Measurements from ENCODE around the gene ITGB4.

The ITGB4 gene

DNA sequence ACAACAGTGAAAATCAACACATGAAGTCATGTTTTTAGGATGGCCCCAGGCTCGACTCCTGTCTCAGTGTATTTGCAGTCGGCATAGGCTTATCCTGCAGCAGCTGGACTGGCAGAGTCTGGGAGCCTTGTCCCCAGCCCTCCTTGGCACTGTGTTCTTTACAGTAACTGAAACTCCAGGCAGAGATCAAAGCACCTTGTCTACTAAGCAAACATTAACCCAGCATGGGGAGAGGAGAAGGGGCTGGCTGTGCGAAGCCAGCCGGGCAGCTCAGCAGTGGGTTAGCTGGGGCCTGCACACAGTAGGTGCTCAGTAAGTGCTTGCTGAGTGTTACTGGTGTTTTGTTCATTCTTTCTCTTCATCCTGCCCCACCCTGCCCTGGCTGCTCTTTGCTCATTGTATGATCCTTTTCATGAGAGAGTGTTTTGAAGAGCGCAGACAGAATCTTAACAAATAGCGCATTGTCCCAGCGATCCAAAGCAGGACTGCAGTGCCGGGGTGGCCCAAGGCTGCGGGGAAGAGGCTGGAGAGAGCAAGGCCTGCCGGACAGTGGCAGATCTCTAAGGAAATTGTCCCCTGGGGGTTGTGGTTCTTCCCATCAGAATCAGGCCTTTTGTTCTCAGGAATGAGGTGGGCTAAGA, 23.5 kb upstream of the ITGB4 start:
- no peak for DNase-seq

DNA sequence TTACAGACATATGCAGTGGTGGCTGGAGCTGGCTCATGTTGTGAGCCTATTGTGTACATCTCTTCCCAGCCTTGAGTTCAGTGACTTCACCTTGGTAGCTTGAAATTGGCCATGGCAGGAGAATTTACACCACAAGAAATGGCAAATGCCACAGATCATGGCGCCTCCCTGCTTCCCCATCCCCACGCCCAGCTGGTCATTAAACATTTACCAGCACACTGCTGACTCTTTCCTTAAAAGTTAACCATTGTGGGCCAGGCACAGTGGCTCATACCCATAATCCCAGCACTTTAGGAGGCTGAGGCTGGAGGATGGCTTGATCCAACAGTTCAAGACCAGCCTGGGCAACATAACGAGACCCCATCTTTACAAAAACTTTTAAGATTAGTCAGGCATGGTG, 22.6 kb upstream of the ITGB4 start:
- DNase-seq, result no peak

DNA sequence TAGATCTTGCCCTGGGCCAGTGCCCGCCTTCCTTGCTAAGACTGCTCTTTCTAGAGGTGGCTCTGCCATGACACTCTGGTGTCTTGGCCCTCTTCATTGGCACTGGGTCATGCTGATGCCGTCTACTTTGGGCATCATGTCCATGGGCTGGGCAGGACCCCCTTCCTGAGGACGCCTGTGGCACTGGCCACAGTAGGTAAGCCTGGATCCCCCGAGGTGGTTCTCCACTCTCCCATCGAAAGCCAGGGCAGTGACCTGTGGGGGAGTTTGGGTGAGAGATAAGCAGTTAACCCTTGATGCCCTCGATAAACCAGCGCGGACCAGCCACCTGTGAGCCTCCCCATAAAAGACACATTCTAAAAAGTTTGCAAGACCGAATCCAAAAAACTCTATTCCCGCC, 20.0 kb upstream of the ITGB4 start:
- no peak for DNase-seq

DNA sequence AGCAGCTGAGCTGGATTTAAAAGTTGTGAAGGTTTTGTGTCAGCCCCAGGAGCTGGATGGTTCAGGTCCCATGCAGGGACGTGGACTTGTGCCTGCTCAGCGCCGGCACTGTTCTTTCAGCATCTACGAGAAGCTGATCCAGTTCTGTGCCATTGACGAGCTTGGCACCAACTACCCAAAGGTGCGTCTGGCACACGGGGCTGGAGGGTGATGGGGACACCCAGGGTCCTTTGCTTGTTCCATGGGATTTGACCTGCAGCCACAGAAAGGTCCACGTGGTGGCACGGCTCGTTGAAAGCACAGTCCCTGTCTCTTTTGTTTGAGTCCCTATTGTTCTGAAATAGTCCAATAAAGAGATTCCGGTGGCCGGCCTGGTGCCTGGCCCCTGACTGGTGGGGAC, 18.1 kb upstream of the ITGB4 start:
- no peak for DNase-seq

DNA sequence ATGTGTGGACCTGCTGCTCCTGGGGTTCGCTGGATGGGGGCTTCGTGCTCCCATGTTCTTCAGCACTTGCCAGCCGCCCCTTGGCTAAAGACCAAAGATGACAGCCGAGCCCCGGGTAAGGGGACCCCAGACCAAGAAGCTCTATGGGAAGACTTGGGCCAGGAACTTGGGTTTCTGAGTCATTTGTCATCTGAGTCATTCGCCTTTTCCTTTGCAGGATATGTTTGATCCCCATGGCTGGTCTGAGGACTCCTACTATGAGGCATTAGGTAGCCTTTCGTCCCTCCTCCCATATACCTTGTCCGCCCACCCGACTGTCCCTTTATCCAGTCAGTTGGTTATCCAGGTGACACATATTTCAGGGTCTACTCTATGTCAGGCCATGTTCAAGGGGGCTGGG, 17.7 kb upstream of the ITGB4 start:
- no peak for DNase-seq

DNA sequence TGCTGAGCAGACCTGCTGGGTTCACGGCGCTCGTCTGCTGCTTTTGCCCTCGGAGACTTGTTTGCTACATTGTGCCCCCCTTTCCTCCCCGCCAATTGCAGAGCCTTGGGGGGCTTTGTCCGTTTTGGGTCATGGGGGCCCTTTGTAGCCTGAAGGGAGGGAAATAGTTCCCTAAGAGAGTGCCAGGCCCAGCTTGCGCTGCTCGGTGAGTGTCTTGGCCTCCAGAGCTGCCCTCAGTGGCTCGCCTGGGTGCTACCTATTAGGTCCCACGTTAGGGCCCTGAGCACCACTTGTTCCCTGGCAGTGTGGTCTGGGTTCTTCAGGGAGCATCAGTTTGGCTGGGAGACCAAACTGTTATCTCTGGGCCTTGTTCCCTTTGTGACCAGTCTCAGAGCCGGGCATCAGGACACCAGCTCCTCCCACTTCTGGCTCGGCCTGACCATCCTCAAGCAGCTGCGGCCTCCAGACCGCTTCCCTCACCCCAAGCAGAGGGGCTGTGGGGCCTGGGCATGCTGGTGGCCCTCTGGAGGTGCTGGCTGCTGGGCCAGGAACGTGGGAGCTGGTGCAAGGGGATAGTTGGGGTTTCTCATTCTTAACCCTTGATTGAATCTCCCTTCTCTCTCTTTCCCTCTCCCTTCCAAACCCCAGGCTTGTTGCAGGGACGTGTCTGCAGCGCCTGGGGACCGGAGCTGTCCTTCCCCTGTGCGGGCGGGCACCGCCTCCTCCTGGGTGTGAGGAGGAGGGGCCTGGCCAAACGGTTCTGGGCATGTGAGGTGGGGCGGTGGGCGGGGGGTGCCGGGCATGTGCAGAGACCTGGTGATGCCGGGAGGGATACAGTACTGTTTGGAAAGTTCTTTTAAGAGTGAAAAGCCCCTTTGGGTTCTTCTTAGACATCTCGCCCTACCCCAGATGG, 16.0 kb upstream of the ITGB4 start:
- DNase-seq, result no peak

DNA sequence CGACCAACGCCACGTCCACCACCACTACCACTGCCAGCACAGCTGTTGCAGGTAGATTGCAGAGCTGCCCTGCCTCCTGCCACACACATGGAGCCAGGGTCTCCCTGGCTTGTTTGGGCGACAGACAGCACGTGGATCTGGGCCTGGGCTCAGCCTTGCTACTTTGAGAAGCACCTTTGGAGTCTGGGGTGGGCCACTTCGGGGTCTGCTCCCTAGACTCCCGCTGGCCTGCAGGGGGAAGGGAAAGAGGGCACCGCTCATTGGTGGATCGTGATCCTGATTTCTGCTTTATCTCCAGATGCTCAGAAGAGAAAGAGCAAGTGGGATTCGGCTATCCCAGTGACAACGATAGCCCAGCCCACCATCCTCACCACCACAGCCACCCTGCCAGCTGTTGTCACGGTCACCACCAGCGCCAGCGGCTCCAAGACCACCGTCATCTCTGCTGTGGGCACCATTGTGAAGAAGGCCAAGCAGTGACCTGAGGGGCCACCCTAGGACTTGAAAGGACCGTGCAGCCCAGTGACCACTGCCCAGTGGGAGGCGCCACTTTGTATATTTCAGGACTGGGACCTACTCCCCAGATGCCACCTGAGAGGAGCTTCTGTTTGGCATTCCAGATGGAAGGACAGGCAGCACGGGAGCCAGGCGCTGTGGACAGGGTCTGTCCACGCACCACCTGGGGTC, 15.1 kb upstream of the ITGB4 start:
- no peak for DNase-seq

DNA sequence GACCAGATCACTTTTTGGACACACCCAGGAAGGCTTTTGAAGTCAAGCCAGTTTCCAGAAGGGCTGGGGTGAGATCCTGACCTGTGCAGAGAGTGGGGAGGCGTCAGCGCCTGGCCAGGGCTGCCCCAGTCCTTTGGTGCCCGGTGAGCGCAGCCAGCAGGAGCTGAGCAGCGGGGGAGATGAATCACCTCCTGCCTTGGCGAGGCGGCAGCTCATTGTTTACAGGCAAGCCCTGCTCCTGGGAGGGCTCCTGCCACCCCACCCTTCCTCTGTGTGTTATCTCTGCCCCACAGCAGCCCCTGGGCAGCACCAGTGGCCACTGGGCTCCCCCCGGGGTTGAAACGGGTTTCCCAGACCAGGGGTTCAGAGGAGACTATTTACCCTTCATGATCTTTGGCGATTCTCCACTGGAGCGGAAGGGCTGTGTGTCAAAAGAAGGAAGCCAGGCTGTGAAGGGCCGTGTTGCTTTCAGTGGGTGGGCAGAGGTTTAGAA, 14.1 kb upstream of the ITGB4 start:
- no peak for DNase-seq

DNA sequence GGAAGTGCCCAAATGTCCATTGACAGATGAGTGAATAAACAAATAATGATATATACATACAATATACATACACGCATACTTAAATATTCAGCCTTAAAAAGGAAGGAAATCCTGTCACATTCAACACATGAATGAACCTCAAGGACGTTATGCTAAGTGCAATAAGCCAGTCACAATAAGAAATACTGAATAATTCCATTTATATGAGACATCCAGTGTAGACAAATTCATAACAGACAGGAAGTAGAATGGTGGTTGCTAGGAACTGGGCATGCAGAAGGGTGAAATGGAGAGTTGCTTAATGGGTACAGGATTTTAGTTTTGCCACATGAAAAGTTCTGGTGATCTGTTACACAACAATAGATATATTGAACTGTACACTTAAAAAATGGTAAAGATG, 8.8 kb upstream of the ITGB4 start:
- DNase-seq, result no peak

DNA sequence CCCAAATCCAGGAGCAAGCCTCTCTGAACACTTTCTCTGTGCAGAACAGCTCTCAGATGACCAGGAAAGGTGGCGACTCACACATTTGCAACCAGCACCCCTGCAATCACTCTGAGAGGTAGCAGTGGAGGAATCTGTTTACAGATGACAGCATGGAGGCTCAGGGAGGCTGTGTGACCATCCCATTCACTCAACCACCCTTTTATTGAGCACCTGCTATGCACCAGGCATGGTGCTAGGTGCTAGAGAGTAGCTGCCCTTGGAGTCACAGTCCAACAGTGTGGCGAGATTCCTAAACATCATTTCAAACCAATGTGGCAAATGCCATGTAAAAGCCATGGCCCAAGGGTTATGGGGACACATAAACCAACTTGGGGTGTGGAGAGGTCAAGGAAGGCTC, 1.5 kb upstream of the ITGB4 start:
- DNase-seq, result no peak

DNA sequence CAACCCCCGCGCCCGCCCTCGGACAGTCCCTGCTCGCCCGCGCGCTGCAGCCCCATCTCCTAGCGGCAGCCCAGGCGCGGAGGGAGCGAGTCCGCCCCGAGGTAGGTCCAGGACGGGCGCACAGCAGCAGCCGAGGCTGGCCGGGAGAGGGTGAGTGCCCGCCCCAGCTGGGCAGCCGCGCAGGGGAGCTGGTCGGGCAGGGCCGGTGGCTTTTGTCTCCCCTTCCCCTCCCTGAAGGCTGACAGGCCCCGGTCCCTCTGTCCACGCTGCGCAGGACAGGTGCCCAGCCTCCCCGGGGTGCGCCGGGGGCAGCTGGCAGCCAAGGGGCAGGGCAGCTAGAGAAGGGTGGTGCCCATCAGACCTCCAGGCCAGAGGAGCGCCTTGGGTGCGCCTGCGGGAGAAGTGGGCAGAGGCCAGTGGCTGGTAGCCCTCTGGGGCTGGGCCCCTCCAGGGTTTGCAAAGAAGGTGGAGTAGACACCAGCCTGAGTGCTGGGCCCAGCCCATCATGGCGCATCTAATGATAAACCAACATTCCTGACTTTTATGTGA, 278 bp downstream of the ITGB4 start:
- DNase-seq, result no peak

DNA sequence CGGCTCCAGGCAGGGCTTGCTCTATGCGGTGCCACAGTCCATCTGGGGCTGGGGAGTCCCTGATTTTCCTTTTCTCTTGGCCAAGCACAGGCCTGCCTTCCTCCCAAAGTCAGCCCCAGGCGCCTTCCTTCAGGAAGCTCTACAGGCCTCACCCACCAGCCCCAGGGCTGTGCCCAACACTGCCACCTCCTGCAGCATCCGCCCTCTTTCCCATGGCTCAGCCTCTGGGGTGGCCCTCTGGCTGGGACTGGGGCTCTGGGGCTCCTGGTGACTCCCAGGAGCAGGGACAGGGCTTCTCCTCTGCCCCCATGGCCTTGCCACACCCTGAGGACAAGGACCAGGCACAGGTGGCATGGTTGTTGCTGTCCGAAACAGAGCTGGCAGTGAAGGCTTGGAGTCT, 817 bp downstream of the ITGB4 start:
- DNase-seq, result no peak

DNA sequence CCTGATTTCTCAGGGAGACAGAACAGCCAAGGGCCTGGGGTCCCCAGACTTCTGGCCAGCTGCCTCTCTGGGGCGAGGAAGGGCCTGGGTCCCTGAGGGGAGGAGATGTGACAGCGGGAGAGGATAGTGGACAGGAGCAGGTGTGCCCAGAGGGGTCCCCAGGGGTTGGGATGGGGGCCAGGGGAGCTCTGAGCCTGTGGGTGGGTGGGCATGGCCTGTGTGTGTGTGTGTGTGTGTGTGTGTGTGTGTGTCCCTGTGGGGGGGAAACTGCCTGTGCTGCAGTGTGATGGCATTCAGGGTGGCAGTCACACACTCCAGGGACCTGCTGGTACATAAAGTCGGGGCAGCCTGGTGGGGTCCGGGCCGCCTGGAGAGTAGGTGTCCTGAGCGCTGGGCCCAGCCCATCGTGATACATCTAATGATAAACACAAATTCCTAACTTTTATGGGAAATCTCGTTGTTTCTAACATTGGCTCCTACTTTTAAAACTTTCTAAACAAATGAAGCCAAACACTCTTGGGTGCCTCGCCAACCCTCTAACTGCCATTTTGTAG, 1.4 kb downstream of the ITGB4 start:
- DNase-seq, result no peak

DNA sequence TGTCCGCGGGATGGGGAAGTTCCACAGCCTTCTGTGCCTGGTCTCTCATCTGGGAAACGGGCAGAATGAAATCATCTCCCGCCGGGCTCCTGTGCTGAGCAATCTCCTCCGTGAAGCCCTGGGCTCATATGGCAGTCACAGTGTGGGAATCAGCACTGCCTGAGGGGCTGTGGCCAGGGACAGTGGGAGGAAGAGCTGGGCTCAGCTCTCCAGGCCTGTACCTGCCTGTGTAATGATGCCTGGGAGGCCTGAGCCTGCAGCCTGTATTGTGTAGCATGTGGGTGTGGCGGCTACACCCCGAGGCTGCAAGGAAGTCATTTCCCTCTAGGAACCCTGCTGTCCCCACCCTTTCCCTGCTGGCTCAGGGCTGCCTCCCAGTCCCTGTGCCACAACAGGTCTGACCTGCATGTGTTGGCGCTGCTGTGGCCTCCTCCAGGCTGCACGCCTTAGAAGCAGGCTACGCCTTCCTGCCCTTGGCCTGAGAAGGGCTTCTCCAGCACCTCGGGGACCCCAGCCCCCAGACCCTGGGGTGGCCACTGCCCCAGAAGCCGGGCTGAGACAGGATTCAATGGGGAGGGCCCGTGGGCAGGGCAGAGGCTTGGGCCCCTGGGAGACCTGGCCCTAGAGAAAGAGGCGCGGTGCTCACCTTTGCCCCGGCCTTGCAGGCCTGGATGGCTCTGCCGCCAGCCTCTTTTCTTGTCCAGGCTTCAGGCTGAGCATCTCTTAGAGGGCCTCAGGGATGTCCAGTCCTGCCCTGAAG, 2.1 kb downstream of the ITGB4 start:
- no peak for DNase-seq

DNA sequence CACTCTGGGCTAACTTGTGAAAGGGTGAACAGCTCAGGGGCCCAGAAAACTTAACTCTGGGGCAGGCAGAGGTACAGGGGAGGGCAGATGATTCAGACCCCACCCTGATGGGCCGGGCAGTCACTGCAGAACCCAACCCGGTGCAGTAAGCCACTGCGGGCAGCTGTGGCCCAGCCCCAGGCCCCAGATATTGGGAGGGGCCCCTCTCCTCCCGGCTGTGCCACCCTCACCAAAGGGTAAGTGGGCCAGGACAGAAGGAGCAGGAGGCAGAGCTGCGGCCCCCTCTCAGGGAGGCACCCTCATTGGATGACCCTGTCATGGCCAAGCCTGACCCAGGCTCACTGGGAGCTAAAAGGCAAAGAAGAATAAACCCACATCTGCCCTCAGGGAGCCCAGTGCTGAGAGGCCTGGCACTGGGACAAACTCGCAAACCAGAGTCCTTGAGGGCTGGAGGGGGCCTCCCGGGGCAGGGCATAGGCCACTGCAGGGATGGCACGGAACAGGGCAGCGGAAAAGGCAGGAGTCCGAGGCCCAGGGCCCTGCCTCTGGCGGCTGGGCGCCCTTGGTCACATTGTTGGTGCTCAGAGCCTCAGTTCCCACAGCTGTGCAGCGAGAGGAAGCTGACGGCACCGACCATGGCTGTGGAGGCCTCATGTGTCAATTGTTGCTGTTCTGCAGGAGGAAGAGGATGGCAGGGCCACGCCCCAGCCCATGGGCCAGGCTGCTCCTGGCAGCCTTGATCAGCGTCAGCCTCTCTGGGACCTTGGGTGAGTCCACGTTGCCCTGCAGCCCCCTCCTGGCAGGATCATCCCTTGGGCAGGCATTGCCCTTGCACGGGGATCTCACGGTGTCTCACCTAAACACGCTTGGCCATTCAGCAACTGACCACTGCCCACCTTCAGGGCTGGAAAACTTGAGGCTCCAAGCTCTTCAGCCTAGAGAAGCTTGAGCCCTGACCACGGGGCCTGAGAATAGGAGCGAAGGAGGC, 3.1 kb downstream of the ITGB4 start:
- DNase-seq, result no peak

DNA sequence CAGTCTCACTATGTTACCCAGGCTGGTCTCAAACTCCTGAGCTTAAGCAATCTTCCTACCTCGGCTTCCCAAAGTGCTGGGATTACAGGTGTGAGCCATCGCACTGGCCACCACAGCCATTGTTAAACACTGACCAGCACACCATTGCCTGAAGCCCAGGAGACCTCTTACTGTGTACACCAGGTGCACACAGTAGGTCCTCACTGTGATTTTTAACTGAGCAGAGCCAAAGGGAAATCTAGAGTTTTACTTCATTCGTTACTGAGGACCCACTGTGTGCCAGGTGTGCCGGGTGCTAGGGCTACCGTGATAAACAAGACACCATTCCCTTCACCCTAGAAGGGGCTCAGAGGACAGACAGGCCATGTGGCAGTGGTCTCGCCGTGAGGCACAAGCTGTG, 4.2 kb downstream of the ITGB4 start:
- no peak for DNase-seq

DNA sequence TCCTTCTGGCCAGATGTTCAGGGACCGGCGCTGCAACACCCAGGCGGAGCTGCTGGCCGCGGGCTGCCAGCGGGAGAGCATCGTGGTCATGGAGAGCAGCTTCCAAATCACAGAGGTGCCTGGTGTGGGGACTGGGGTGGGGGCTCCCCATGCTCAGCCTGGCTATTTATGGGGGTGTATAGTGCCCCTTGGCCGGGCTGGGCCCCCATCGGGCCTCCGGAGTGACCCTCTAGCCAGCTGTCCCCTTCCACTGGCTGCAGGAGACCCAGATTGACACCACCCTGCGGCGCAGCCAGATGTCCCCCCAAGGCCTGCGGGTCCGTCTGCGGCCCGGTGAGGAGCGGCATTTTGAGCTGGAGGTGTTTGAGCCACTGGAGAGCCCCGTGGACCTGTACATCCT, 6.1 kb downstream of the ITGB4 start:
- no peak for DNase-seq

DNA sequence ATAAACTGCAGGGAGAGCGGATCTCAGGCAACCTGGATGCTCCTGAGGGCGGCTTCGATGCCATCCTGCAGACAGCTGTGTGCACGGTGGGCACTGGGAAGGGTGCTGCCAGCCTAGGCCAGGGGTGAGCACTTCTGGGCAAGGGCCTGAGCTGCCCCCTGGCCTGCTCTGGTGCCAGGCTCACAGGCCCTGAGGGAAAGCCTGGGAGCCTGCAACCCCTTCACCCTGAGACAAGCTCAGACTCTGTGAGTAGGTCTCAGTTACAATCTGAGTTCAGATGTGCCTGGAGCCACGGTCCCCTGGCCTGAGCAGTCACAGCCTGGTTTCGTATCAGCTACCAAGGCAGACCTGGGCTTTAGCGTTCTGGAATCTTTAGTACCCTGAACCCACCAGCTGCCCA, 8.1 kb downstream of the ITGB4 start:
- no peak for DNase-seq

DNA sequence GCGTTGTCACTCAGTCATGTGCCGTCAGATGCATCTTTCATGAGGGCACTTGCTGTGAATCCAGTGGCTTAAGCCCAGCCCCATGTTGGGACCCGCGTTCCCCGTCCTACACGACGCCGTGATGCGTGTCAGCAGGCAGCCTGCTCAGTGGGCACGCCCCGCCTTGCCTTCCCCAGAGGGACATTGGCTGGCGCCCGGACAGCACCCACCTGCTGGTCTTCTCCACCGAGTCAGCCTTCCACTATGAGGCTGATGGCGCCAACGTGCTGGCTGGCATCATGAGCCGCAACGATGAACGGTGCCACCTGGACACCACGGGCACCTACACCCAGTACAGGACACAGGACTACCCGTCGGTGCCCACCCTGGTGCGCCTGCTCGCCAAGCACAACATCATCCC, 8.8 kb downstream of the ITGB4 start:
- no peak for DNase-seq

DNA sequence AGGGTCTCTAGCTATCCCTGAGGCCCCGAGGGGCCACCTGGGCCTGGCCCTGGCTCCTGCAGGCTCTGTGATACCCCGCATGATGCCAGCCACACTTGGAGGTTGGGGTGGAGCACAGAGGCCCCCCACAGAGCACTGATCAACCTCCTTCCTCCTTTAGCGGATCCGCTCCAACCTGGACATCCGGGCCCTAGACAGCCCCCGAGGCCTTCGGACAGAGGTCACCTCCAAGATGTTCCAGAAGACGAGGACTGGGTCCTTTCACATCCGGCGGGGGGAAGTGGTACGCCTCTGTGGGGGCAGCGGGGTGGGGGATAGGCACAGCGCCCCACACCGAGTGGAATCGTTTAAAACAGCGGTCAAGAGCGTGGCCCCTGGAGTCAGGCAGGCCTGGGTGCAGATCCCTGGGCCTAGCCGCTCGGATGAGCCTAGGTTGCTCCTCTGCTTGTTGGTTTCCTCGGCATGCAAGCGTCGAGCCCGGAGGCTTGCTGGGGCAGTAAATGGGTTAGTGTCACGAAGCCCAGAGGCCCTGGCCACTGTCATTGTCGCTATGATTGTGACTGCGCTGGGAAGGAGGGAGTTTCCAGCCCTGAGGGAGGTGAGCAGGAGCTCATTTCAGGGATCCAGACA, 9.9 kb downstream of the ITGB4 start:
- DNase-seq, result no peak
